ENCODE data around the gene CIB2.

DNA sequence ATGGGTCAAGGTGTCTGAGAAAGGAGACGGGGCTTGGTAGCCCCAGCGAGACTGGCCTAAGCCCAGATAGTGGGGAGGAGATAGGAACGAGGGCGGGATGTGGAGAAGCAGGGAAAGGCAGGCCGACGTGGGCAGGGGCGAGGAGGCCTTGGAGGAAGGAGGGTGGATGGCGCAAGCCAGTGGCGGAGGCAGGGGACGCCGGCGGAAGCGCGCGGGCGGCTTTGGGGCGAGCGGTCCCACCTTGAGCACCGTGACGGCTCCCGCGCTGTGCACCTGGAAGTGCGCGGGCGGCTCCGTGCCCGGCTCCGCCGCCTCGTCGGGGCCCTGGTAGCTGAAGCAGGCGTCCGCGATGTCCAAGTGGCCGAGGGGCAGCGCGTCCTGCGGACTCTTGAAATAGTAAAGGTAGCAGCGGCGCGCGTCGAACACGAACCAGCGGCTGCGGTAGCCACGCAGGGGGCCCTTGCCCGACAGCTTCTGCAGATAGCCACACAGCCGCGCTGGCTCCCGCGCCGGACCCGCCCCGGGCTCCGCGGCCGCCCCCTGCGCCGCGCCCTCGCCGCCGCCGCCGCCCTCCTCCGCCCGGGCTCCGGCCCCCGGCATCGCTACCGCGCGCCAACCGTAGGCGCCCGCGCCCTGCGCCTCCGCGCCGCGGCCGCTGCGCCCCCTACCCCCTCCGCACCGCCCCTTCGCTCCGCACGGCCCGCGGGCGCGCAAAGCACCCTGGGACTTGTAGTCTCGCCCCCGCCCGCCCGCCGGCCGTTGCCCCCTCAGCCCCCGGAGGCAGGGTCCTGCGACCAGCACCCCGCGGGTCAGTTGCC, 54.0 kb downstream of the CIB2 start, which contains the start of gene TBC1D2B:
- no peak for TF ChIP-seq JUNB (IDR thresholded peaks at IDR 0.05)
- TF ChIP-seq, protein P1, sequence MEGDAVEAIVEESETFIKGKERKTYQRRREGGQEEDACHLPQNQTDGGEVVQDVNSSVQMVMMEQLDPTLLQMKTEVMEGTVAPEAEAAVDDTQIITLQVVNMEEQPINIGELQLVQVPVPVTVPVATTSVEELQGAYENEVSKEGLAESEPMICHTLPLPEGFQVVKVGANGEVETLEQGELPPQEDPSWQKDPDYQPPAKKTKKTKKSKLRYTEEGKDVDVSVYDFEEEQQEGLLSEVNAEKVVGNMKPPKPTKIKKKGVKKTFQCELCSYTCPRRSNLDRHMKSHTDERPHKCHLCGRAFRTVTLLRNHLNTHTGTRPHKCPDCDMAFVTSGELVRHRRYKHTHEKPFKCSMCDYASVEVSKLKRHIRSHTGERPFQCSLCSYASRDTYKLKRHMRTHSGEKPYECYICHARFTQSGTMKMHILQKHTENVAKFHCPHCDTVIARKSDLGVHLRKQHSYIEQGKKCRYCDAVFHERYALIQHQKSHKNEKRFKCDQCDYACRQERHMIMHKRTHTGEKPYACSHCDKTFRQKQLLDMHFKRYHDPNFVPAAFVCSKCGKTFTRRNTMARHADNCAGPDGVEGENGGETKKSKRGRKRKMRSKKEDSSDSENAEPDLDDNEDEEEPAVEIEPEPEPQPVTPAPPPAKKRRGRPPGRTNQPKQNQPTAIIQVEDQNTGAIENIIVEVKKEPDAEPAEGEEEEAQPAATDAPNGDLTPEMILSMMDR (IDR thresholded peaks at IDR 0.05), result peak; percentile 31; the same call in 1 of the 3 replicates
- no peak for TF ChIP-seq FOSL2 (IDR thresholded peaks at IDR 0.05)
- no peak for TF ChIP-seq FOSL2 (CRISPR knock-in tag; IDR thresholded peaks at IDR 0.05)
- TF ChIP-seq HOXB5 (CRISPR knock-in tag; IDR thresholded peaks at IDR 0.05), result no peak
- no peak for TF ChIP-seq HMGXB4 (CRISPR knock-in tag; IDR thresholded peaks at IDR 0.05; ENCODE audit: borderline replicate concordance)

All from A549 (cell line).